ENCODE results near the gene TDRD5.

- TF ChIP-seq CTCF (IDR thresholded peaks at IDR 0.05) (no peak), POLR2A (IDR thresholded peaks at IDR 0.05) (no peak)
These were observed 122.5 kb downstream of the TDRD5 start for GRCh38 chr1:179714159-179714558.
